GM12878 (cell line): ENCODE results near the gene SUCNR1. TPM values are rescaled to one million over a fixed set of nuclear protein-coding genes. Genes with fewer than 3 reads are reported as not detected.

Experiments used
- ATAC-seq: fragments of 200-7000 bp; cut with Tn5 transposase; 3 replicates; pipeline ENCODE4 v1.9.1; 2020; ENCODE audit warnings: mild to moderate bottlenecking, moderate library complexity
- BruUV-seq: library from RNA; stranded (reverse); fragments of 400-500 nt; replicated peaks from 2 replicates; lab custom pipeline; 2021; lab: Mats Ljungman, UMichigan
- CTCF ChIA-PET: fragments of 300-600 bp; sonication (Branson Sonifier 250); formaldehyde crosslinking; extraction: SDS; loops from one replicate; lab custom pipeline; 2021; ENCODE audit warnings: inconsistent platforms; lab: Yijun Ruan, JAX
- POLR2A ChIA-PET: fragments of 350-600 bp; formaldehyde crosslinking; extraction: SDS; loops from one replicate; lab custom pipeline; 2021; ENCODE audit warnings: inconsistent platforms; lab: Charles Lee
- RAD21 ChIA-PET: fragments of 300-600 bp; sonication (Branson Sonifier 250); formaldehyde crosslinking; loops from one replicate; lab custom pipeline; 2023; ENCODE audit warnings: antibody characterized with exemption; ENCODE audit not compliant: unreplicated experiment; lab: Charles Lee
- SMC1A ChIA-PET: fragments of 300-600 bp; sonication (Branson Sonifier 250); formaldehyde crosslinking; loops from one replicate; lab custom pipeline; 2023; ENCODE audit not compliant: unreplicated experiment, uncharacterized antibody; lab: Charles Lee
- DNase-seq: peaks from one replicate; pipeline ENCODE4 v3.0.0-alpha.2; 2011; ENCODE audit warnings: low read depth, low spot score
- FAIRE-seq: peaks from 3 replicates; lab custom pipeline; 2011; peaks lifted over from hg19 to GRCh38; lab: Jason Lieb, UNC
- H2AFZ ChIP-seq: 2 replicates; pipeline ENCODE4 v1.6.0; 2011; ENCODE audit warnings: low read depth, low read length, control low read depth; ENCODE audit not compliant: control insufficient read depth
- H3K27ac ChIP-seq: 2 replicates; pipeline ENCODE4 v1.5.1; 2011; ENCODE audit warnings: control low read depth; ENCODE audit not compliant: control insufficient read depth, insufficient read depth
- H3K27me3 ChIP-seq, 2 experiments: replicated peaks in 1 of 2; 2 replicates each; pipeline versions ENCODE4 v1.6.0 to v1.6.1; 2011; ENCODE audit warnings: low read length in 1 of 2; ENCODE audit not compliant: control insufficient read depth in 2 of 2, insufficient read depth in 2 of 2
- H3K36me3 ChIP-seq, 2 experiments: 2 replicates each; pipeline ENCODE4 v1.5.1; 2011; ENCODE audit warnings: low read length in 1 of 2; ENCODE audit not compliant: control insufficient read depth in 2 of 2, insufficient read depth in 2 of 2
- H3K4me1 ChIP-seq: 2 replicates; pipeline ENCODE4 v1.6.1; 2011; ENCODE audit warnings: mild to moderate bottlenecking, low read length, moderate library complexity, mixed read lengths; ENCODE audit not compliant: control insufficient read depth, insufficient read depth
- H3K4me2 ChIP-seq: 2 replicates; pipeline ENCODE4 v1.6.0; 2011; ENCODE audit warnings: control low read depth; ENCODE audit not compliant: control insufficient read depth, insufficient read depth
- H3K4me3 ChIP-seq: fragments of 200-600 bp; sonication (generic); 2 replicates; pipeline ENCODE4 v1.5.1; 2016
- H3K79me2 ChIP-seq: 2 replicates; pipeline ENCODE4 v1.6.0; 2011; ENCODE audit warnings: low read length; ENCODE audit not compliant: control insufficient read depth, insufficient read depth
- H3K9ac ChIP-seq: 2 replicates; pipeline ENCODE4 v1.8.0; 2011; ENCODE audit warnings: low read length, control low read depth, mixed read lengths; ENCODE audit not compliant: control insufficient read depth, insufficient read depth
- H3K9me3 ChIP-seq: replicated peaks from 3 replicates; pipeline ENCODE4 v1.5.1; 2011; ENCODE audit warnings: mild to moderate bottlenecking, low read length; ENCODE audit not compliant: control insufficient read depth, insufficient read depth
- H4K20me1 ChIP-seq: 2 replicates; pipeline ENCODE4 v1.6.0; 2011; ENCODE audit not compliant: control insufficient read depth, insufficient read depth
- CBX3 ChIP-seq: fragments of 200-600 bp; sonication (generic); IDR thresholded peaks from 2 replicates; pipeline ENCODE4 v1.6.1; 2016; ENCODE audit warnings: low read depth, borderline replicate concordance
- CBX5 ChIP-seq: sonication (generic); IDR thresholded peaks from 2 replicates; pipeline ENCODE4 v1.6.1; 2016; ENCODE audit warnings: low read depth, moderate library complexity, mild to moderate bottlenecking, inconsistent platforms
- CREM ChIP-seq: IDR thresholded peaks from 2 replicates; pipeline ENCODE4 v1.6.1; 2014; ENCODE audit warnings: antibody characterized with exemption, low read depth
- IRF4 ChIP-seq: IDR thresholded peaks from 2 replicates; pipeline ENCODE4 v1.6.1; 2011; ENCODE audit warnings: low read depth, low read length
- MXI1 ChIP-seq: fragments of 150-350 bp; IDR thresholded peaks from 2 replicates; pipeline ENCODE4 v1.6.1; 2011; ENCODE audit warnings: low read depth, mild to moderate bottlenecking, inconsistent platforms, low read length, improper control_type of control experiment
- NR2F1 ChIP-seq: fragments of 450-650 bp; conservative IDR thresholded peaks from 2 replicates; pipeline ENCODE4 v1.6.1; 2017; ENCODE audit warnings: mild to moderate bottlenecking
- YBX1 ChIP-seq: fragments of 450-650 bp; IDR thresholded peaks from 2 replicates; pipeline ENCODE4 v1.6.1; 2016; ENCODE audit warnings: antibody characterized with exemption
- ZNF217 ChIP-seq: fragments of 450-650 bp; IDR thresholded peaks from 2 replicates; pipeline ENCODE4 v1.6.1; 2017; ENCODE audit warnings: antibody characterized with exemption, mild to moderate bottlenecking
- WGBS: methylation state at CpG from one replicate; pipeline ENCODE4 v1.1.6; 2016; ENCODE audit warnings: low lambda C conversion rate; ENCODE audit not compliant: insufficient replicate concordance, insufficient coverage; ENCODE audit errors: missing lambda C conversion rate; 5-methylcytosine and 5-hydroxymethylcytosine counted together
- in situ Hi-C: fragments of 300-500 bp; cut with MboI; formaldehyde crosslinking; loops from 9 replicates; pipeline ENCODE4 v1.14.3; 2018; ENCODE audit warnings: mixed read lengths
- intact Hi-C: fragments of 100-400 bp; cut with micrococcal nuclease; formaldehyde crosslinking; loops from one replicate; pipeline ENCODE4 v1.14.2; 2022; ENCODE audit not compliant: unreplicated experiment
- polyA plus RNA-seq, 11 experiments: library from polyadenylated mRNA; depleted of rRNA in 4 of 11; unstranded in 6 of 11; stranded (reverse) in 5 of 11; fragments of >200 nt; fragmentation: Nextera tagmentation in 4 of 11; fragmentation: Illumina TruSeq in 1 of 11; extraction: Ambion mirVana in 4 of 11; extraction: Trizol in 1 of 11; gene quantifications; 1 replicate in 1 of 11; 2 replicates in 10 of 11; pipeline versions ENCODE4 v1.2.1 to v1.2.3, GENCODE V29; 2011 to 2016; ENCODE audit warnings: inconsistent platforms in 2 of 11, missing spikeins in 2 of 11, low read depth in 1 of 11
- total RNA-seq, 4 experiments: library from RNA; depleted of rRNA in 3 of 4; stranded (reverse); fragments of >200 nt in 3 of 4; fragmentation: Illumina TruSeq in 1 of 4; extraction: Trizol in 1 of 4; gene quantifications; 2 replicates each; pipeline versions ENCODE4 v1.2.1 to v1.2.3, GENCODE V29; 2013 to 2021
- TF ChIP-seq, protein P1 (sequence below): fragments of 450-650 bp; IDR thresholded peaks from 2 replicates; pipeline ENCODE4 v1.6.1; 2017; ENCODE audit warnings: antibody characterized with exemption, mild to moderate bottlenecking, moderate library complexity
- TF ChIP-seq, protein P2 (sequence below): fragments of 450-650 bp; IDR thresholded peaks from 2 replicates; pipeline ENCODE4 v1.6.1; 2018; ENCODE audit warnings: borderline replicate concordance, mild to moderate bottlenecking; ENCODE audit not compliant: partially characterized antibody
- TF ChIP-seq, protein P3 (sequence below): IDR thresholded peaks from 2 replicates; pipeline ENCODE4 v1.6.1; 2012; ENCODE audit warnings: low read length, inconsistent platforms

The SUCNR1 gene
- total and polyA plus RNA-seq, 10 of the 15 experiments (the other 5 are each of a cell fraction or from before 2014, with no cell fraction given), result 0.03 to 0.12 (median 0.07) TPM; not detected in 4

DNA sequence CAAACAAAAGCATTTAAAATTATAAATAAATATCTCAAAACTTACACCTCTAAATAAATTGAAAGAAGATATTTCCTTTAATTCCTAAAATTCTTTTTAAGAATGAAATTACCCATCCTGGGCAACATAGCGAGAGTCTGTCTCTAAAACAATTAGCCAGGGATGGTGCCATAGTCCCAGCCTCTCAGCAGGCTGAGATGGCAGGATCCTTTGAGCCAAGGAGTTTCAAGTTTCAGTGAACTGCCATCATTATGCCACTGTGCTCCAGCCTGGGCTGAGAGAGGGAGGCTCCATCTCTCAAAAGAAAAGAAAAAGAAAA is 34.2 kb upstream of the SUCNR1 start:
- 40% methylated on average over 1 of the region's 1 CpG for WGBS
- ChIA-PET CTCF (interaction anchor here (0.7 to 4.9 kb wide), 24 partner anchors 9 to 676 kb away, joined by 3 to 55 read pairs (median 4); partner anchors contain the start of gene P2RY14), POLR2A (no interaction called here), SMC1A (interaction anchor here (0.6 to 4.3 kb wide), 12 partner anchors 37 to 671 kb away, joined by 3 to 38 read pairs (median 3); no protein-coding TSS in a partner anchor), RAD21 (interaction anchor here (0.6 to 2.7 kb wide), 10 partner anchors 37 to 735 kb away, joined by 3 to 16 read pairs (median 4); no protein-coding TSS in a partner anchor)
- no peak overlapping the region for H3K27ac ChIP-seq
- no peak overlapping the region for H2AFZ ChIP-seq
- BruUV-seq, result no TSS peak
- DNase-seq, result no peak
- no peaks in the 10 kb centered on the region for H3K27me3 ChIP-seq
- no peak for FAIRE-seq
- intact Hi-C loops, result loop anchor here (1.0 to 5.0 kb wide), 5 partner anchors 80 to 670 kb away; no protein-coding TSS in a partner anchor
- H3K4me2 ChIP-seq, result no peak overlapping the region
- TF ChIP-seq CBX5 (no peak), ZNF217 (no peak)
- TF ChIP-seq, protein P1, sequence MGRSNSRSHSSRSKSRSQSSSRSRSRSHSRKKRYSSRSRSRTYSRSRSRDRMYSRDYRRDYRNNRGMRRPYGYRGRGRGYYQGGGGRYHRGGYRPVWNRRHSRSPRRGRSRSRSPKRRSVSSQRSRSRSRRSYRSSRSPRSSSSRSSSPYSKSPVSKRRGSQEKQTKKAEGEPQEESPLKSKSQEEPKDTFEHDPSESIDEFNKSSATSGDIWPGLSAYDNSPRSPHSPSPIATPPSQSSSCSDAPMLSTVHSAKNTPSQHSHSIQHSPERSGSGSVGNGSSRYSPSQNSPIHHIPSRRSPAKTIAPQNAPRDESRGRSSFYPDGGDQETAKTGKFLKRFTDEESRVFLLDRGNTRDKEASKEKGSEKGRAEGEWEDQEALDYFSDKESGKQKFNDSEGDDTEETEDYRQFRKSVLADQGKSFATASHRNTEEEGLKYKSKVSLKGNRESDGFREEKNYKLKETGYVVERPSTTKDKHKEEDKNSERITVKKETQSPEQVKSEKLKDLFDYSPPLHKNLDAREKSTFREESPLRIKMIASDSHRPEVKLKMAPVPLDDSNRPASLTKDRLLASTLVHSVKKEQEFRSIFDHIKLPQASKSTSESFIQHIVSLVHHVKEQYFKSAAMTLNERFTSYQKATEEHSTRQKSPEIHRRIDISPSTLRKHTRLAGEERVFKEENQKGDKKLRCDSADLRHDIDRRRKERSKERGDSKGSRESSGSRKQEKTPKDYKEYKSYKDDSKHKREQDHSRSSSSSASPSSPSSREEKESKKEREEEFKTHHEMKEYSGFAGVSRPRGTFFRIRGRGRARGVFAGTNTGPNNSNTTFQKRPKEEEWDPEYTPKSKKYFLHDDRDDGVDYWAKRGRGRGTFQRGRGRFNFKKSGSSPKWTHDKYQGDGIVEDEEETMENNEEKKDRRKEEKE, result no peak
- H3K9me3 ChIP-seq, result no peaks in the 10 kb centered on the region
- H3K79me2 ChIP-seq, result no peaks in the 10 kb centered on the region
- no peak for ATAC-seq
- no peaks in the 10 kb centered on the region for H4K20me1 ChIP-seq
- no peaks in the 10 kb centered on the region for H3K4me1 ChIP-seq
- no peaks in the 10 kb centered on the region for H3K36me3 ChIP-seq
- H3K4me3 ChIP-seq, result no peak overlapping the region
- in situ Hi-C loops, result loop anchor here (10.0 kb wide), 1 partner anchor 404 kb away; no protein-coding TSS in a partner anchor
- no peak overlapping the region for H3K9ac ChIP-seq

DNA sequence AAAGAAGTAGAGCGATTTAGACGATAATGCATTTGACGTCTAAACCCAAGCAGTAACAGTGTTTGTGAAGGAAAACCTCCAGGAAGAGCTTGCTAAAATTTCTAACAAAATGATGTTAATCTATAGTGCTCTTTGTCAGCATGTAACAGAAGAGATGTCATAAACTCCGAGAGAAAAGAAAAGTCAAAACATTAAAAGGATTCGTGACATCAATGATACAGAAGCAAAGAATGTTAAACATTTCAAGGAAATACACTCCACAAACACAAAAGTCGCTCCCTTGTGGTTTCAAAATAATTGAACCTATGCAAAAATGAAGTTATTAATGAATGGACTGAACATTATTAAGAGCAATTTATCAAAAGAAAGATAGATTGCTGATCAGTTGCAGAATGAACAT is 31.6 kb upstream of the SUCNR1 start:
- Histone ChIP-seq H3K27me3 (peaks cover 0 to 2% of the 10 kb centered on the region in 2 experiments; a peak in 1 of 4 replicates), H3K4me1 (no peaks in the 10 kb centered on the region), H3K27ac (no peak overlapping the region), H4K20me1 (no peaks in the 10 kb centered on the region), H3K9ac (no peak overlapping the region), H3K36me3 (no peaks in the 10 kb centered on the region), H2AFZ (no peak overlapping the region), H3K4me3 (no peak overlapping the region), H3K4me2 (no peak overlapping the region), H3K79me2 (no peaks in the 10 kb centered on the region), H3K9me3 (no peaks in the 10 kb centered on the region)
- DNase-seq (no peak), FAIRE-seq (no peak), ATAC-seq (no peak)
- 63% methylated on average over 6 of the region's 6 CpGs for WGBS
- in situ Hi-C loops (no loop called here), intact Hi-C loops (no loop called here)
- ChIA-PET CTCF (interaction anchor here (0.6 to 1.5 kb wide), 4 partner anchors 77 to 402 kb away, joined by 3 to 4 read pairs (median 4); no protein-coding TSS in a partner anchor), SMC1A (no interaction called here), POLR2A (no interaction called here), RAD21 (interaction anchor here (1.0 to 1.2 kb wide), 2 partner anchors 75 to 78 kb away, joined by 3 read pairs; no protein-coding TSS in a partner anchor)
- BruUV-seq, result no TSS peak
- TF ChIP-seq MXI1 (no peak), NR2F1 (no peak), YBX1 (no peak), IRF4 (no peak), CBX3 (no peak), CREM (no peak)
- TF ChIP-seq, protein P2, sequence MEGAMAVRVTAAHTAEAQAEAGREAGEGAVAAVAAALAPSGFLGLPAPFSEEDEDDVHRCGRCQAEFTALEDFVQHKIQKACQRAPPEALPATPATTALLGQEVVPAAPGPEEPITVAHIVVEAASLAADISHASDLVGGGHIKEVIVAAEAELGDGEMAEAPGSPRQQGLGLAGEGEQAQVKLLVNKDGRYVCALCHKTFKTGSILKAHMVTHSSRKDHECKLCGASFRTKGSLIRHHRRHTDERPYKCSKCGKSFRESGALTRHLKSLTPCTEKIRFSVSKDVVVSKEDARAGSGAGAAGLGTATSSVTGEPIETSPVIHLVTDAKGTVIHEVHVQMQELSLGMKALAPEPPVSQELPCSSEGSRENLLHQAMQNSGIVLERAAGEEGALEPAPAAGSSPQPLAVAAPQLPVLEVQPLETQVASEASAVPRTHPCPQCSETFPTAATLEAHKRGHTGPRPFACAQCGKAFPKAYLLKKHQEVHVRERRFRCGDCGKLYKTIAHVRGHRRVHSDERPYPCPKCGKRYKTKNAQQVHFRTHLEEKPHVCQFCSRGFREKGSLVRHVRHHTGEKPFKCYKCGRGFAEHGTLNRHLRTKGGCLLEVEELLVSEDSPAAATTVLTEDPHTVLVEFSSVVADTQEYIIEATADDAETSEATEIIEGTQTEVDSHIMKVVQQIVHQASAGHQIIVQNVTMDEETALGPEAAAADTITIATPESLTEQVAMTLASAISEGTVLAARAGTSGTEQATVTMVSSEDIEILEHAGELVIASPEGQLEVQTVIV, result no peak
- TF ChIP-seq, protein P3, sequence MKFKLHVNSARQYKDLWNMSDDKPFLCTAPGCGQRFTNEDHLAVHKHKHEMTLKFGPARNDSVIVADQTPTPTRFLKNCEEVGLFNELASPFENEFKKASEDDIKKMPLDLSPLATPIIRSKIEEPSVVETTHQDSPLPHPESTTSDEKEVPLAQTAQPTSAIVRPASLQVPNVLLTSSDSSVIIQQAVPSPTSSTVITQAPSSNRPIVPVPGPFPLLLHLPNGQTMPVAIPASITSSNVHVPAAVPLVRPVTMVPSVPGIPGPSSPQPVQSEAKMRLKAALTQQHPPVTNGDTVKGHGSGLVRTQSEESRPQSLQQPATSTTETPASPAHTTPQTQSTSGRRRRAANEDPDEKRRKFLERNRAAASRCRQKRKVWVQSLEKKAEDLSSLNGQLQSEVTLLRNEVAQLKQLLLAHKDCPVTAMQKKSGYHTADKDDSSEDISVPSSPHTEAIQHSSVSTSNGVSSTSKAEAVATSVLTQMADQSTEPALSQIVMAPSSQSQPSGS, result no peak
